T-helper 9 cell (primary cell): ENCODE data around the gene ZNF423.

ENCODE experiments used
- DNase-seq: peaks from one replicate; pipeline ENCODE4 v3.0.0-alpha.2; 2020

Gene ZNF423

GRCh38 chr16:49452108-49452507, 403.8 kb downstream of the ZNF423 start:
- no peak for DNase-seq

DNA sequence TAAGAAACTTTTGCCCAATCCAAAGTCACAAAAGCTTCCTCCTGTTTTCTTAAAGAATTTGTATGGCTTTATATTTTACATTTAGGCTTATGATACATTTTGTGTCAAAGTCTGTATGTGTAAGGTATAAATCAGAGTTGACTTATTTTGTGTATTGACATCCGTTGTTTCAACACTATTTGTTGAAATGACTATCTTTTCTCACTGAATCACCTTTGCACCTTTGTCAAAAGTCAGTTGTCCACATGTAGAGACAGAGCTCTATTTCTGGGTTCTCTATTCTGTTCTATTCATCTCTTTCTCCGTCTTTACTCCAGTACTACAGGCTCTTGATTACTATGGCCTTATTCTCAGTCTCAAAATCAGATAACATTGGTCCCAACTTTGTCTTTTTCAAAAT, 409.1 kb downstream of the ZNF423 start:
- no peak for DNase-seq

DNA sequence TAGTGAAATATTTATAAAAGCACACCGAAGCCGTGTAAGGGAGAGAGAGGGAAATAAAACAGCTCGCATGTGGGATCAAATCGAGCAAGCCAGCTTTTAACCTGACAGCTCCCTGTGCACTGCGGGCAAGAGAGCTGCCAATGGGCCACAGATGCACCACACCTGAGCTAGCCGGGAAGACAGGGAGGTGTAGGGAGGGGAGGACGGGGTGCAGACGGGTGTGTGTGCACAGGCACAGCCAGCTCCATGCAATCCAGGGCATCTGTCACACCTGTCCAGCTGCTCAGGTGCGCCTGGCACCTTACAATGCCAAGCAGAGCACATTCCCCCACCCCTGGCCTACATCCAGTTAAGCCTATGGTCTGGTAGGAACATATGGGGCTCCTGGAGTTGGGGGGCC, 412.3 kb downstream of the ZNF423 start:
- DNase-seq: no peak

- no peak for DNase-seq
Observed at GRCh38 chr16:49442805-49443204, 413.1 kb downstream of the ZNF423 start.

DNA sequence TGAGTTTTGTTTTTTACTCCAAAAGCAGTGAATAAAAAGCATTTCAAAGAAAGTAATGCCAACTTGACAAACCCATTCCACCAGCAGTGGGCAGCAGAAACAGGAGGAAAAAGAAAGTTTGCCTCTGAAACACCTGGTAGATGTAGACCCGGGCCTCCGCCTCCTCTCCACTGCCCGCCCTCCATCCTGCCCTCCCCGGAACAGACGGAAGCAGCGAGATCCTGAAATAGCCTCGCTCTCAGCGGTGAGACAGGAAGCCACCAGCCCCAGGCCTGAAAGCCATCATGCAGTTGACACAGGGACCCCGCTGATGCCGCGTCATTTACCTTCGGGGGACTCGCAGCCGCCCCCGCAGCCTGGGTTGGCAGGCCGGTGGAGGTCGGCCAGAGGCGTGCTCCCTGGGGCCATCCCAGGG, 414.5 kb downstream of the ZNF423 start:
- DNase-seq: peak; percentile 41

DNA sequence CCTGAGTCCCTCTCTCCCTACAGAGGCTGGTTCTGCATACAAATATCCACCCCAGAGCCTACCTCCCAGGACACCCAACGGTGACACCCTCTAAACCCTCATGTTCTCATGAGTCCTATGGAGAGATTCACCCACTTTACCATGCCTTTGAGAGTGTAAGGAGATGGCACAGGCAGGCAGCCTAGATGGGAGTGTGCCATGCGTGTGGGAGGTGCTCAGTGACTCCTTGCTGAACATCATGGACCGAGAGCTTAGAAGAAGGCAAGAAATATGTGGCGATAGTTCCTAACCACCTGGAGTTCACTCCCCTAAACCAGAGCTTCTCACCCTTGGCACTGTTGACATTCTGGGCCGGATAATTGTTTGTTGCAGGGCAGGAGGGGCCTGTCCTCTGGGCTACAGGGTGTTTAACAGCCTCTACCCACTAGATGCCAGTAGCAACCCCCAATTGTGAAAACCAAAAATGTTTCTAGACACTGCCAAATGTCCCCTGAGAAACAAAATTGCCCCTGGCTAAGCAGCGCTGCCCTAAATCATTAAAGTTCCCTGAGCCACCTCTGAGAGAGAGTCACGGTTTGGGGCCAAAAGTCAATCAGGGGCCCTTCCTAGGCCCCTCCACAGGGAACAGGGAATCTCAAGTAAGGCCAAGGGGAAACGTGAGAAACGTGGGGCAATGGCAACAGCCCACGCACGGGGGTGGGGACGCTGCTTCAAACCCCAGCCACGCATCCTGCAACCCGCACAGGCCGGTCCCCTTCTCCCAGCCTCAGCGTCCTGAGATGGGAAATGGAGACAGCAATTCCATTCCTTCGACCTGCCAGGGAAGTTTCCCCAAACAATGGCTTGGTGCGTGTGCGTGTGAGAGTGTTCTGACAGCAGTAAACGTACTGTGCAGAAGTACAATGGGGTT, 415.5 kb downstream of the ZNF423 start:
- no peak for DNase-seq

DNA sequence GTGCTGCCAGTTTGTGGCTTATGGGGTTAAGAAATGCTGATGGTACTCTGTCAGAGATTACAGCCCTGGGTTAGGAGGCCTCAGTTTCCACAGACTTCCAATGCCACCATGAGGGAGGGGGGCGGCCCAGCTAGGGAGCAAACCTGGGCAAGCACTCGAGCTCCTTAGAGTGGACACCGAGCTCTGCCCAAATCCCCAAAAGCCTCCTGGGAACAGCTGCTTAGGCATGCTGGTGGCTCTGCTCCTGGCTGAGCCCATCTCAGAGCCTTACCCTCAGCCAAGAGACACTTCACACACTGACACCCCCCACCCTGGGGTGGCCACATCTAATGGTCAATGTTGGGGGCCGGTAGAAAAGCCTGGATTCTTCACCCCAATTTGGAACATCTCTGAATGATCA, 416.2 kb downstream of the ZNF423 start:
- DNase-seq: no peak

GRCh38 chr16:49439050-49439449, 416.9 kb downstream of the ZNF423 start:
- no peak for DNase-seq
